Measurements from ENCODE around the gene RIOK1. TPM values are rescaled to one million over a fixed set of nuclear protein-coding genes. Genes with fewer than 3 reads are reported as not detected.
A peak's percentile ranks its signal among the peaks of the same experiment; 100 is the strongest.

RIOK1 gene
- total and polyA plus RNA-seq, 2 of the 13 experiments (the other 11 are each of a cell fraction or from before 2014, with no cell fraction given) = 9.4 to 37.8 TPM

DNA sequence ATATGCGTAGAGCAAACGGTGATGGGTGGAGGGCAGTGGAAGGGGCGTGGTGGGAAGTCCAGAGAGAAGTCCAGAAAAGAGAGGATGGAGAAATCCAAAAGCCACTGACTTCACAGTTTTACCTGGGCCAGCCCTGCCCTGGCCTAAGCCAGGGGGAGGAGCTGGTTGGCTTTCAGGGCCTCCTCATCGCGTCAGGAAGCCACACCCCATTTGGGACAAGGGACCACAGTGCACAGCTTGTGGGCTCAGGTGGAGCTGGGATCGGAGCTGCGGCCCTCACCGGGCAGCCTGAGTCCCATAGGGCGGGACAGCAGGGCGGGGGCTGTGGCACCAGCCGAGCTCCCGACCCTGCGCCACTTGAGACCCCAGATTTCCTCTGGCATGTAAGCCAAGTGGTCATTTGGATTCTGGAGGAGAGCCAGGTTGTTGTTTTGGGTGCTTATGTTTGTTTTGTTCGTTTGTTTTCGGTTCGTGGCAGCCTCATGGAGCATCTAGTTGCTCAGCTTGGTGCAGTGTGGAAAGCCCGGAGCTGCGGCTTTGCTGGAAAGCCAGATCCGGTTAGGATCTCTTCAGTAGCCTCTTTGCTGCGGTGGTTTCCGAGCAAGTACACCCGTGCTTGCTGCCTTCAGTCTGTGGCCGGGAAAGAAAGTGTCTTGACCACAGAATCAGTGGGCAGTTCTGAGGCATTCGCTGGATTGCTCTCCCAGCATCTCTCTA lies 42.2 kb downstream of the RIOK1 start (continued):
- TF ChIP-seq ZBTB8A (CRISPR knock-in tag; IDR thresholded peaks at IDR 0.05; ENCODE audit: borderline replicate concordance, low read depth) (no peak), TBP (CRISPR knock-in tag; IDR thresholded peaks at IDR 0.05) (no peak), PHF21A (CRISPR knock-in tag; IDR thresholded peaks at IDR 0.05) (no peak), ZNF768 (CRISPR knock-in tag; IDR thresholded peaks at IDR 0.05) (peak; percentile 44; the same call in 1 of the 2 replicates), PLRG1 (conservative IDR thresholded peaks at IDR 0.05) (no peak), ZNF124 (CRISPR knock-in tag; IDR thresholded peaks at IDR 0.05) (peak; percentile 41; the same call in 1 of the 2 replicates), SP1 (IDR thresholded peaks at IDR 0.05) (no peak), SP1 (CRISPR knock-in tag; IDR thresholded peaks at IDR 0.05) (peak; percentile 21; the same call in 1 of the 2 replicates), HNRNPLL (IDR thresholded peaks at IDR 0.05; ENCODE audit: low read depth, low read length, poor library complexity, severe bottlenecking) (peak; percentile 33), RAD21 (CRISPR knock-in tag; IDR thresholded peaks at IDR 0.05) (0 out of 2 replicates have a peak, but pooled peaks have one; percentile 14), THAP11 (CRISPR knock-in tag; IDR thresholded peaks at IDR 0.05) (0 out of 2 replicates have a peak, but pooled peaks have one; percentile 15), HNF4A (CRISPR knock-in tag; IDR thresholded peaks at IDR 0.05) (peak; percentile 14; the same call in 1 of the 2 replicates), ZFP62 (CRISPR knock-in tag; IDR thresholded peaks at IDR 0.05) (no peak), ZNF484 (CRISPR knock-in tag; IDR thresholded peaks at IDR 0.05; ENCODE audit: borderline replicate concordance, low read depth) (no peak), HOXD1 (CRISPR knock-in tag; IDR thresholded peaks at IDR 0.05) (no peak), BCL6 (CRISPR knock-in tag; IDR thresholded peaks at IDR 0.05) (peak; percentile 31), ZNF552 (CRISPR knock-in tag; IDR thresholded peaks at IDR 0.05; ENCODE audit: borderline replicate concordance) (no peak), MXD4 (CRISPR knock-in tag; IDR thresholded peaks at IDR 0.05) (no peak), ZNF569 (CRISPR knock-in tag; IDR thresholded peaks at IDR 0.05; ENCODE audit: borderline replicate concordance) (no peak; the same call in 1 of the 2 replicates), ZNF331 (CRISPR knock-in tag; IDR thresholded peaks at IDR 0.05) (no peak), GABPB1 (CRISPR knock-in tag; IDR thresholded peaks at IDR 0.05) (peak; percentile 45; the same call in 1 of the 2 replicates), HMG20B (CRISPR knock-in tag; conservative IDR thresholded peaks at IDR 0.05) (no peak), ZNF230 (CRISPR knock-in tag; IDR thresholded peaks at IDR 0.05) (no peak), STAG1 (CRISPR knock-in tag; IDR thresholded peaks at IDR 0.05) (peak; percentile 23; the same call in 1 of the 2 replicates), ZNF572 (CRISPR knock-in tag; IDR thresholded peaks at IDR 0.05) (peak; percentile 42; the same call in 1 of the 2 replicates), HDAC1 (CRISPR knock-in tag; IDR thresholded peaks at IDR 0.05) (peak; percentile 45; the same call in 1 of the 2 replicates)
- TF ChIP-seq, protein P1, sequence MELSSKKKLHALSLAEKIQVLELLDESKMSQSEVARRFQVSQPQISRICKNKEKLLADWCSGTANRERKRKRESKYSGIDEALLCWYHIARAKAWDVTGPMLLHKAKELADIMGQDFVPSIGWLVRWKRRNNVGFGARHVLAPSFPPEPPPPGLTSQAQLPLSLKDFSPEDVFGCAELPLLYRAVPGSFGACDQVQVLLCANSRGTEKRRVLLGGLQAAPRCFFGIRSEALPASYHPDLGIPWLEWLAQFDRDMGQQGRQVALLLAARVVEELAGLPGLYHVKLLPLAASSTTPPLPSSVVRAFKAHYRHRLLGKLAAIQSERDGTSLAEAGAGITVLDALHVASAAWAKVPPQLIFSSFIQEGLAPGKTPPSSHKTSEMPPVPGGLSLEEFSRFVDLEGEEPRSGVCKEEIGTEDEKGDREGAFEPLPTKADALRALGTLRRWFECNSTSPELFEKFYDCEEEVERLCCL (CRISPR knock-in tag; IDR thresholded peaks at IDR 0.05; ENCODE audit: borderline replicate concordance) = no peak
- TF ChIP-seq, protein P2, sequence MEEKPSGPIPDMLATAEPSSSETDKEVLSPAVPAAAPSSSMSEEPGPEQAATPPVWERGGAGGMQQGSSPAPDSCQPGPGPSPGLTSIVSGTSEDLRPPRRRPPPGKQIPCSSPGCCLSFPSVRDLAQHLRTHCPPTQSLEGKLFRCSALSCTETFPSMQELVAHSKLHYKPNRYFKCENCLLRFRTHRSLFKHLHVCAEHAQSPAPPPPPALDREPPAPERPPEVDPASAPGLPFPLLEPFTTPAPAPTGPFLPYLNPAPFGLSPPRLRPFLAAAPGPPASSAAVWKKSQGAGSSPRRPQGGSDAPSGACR (CRISPR knock-in tag; IDR thresholded peaks at IDR 0.05) = no peak
- TF ChIP-seq, protein P3, sequence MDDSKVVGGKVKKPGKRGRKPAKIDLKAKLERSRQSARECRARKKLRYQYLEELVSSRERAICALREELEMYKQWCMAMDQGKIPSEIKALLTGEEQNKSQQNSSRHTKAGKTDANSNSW (CRISPR knock-in tag; IDR thresholded peaks at IDR 0.05; ENCODE audit: borderline replicate concordance) = no peak
- TF ChIP-seq, protein P4, sequence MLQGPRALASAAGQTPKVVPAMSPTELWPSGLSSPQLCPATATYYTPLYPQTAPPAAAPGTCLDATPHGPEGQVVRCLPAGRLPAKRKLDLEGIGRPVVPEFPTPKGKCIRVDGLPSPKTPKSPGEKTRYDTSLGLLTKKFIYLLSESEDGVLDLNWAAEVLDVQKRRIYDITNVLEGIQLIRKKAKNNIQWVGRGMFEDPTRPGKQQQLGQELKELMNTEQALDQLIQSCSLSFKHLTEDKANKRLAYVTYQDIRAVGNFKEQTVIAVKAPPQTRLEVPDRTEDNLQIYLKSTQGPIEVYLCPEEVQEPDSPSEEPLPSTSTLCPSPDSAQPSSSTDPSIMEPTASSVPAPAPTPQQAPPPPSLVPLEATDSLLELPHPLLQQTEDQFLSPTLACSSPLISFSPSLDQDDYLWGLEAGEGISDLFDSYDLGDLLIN (CRISPR knock-in tag; IDR thresholded peaks at IDR 0.05; ENCODE audit: borderline replicate concordance) = no peak

Data from HepG2 (cell line).